Endodermal cell (in vitro differentiated cells): ENCODE data around the gene HOMER2. TPM values are rescaled to one million over a fixed set of nuclear protein-coding genes. Genes with fewer than 3 reads are reported as not detected.

Source experiments
- DNase-seq: peaks from one replicate; pipeline ENCODE4 v3.0.0-alpha.2; 2017
- H3K27ac ChIP-seq: 2 replicates; pipeline ENCODE4 v1.5.1; 2013; ENCODE audit warnings: mild to moderate bottlenecking, low read depth, low read length, moderate library complexity
- H3K27me3 ChIP-seq: 2 replicates; pipeline ENCODE4 v1.6.1; 2013; ENCODE audit warnings: mild to moderate bottlenecking, low read length, moderate library complexity; ENCODE audit not compliant: insufficient read depth, control insufficient read depth, poor library complexity, severe bottlenecking
- H3K36me3 ChIP-seq: 2 replicates; pipeline ENCODE4 v1.7.0; 2013; ENCODE audit warnings: mild to moderate bottlenecking, low read length, moderate library complexity; ENCODE audit not compliant: control insufficient read depth, insufficient read depth
- H3K4me1 ChIP-seq: one replicate; pipeline ENCODE4 v1.7.0; 2013; ENCODE audit warnings: low read length; ENCODE audit not compliant: control insufficient read depth, insufficient read depth
- H3K4me3 ChIP-seq: 2 replicates; pipeline ENCODE4 v1.5.1; 2013; ENCODE audit warnings: mild to moderate bottlenecking, low read length, moderate library complexity
- H3K9ac ChIP-seq: 2 replicates; pipeline ENCODE4 v1.6.1; 2013; ENCODE audit warnings: mild to moderate bottlenecking, low read length, moderate library complexity; ENCODE audit not compliant: poor library complexity, severe bottlenecking; ENCODE audit errors: extremely low read depth
- H3K9me3 ChIP-seq: 2 replicates; pipeline ENCODE4 v1.6.1; 2013; ENCODE audit warnings: mild to moderate bottlenecking, low read length, moderate library complexity; ENCODE audit not compliant: control insufficient read depth
- H3K27ac Mint-ChIP-seq: 2 replicates; pipeline ENCODE4 v1.8.0; 2020; ENCODE audit warnings: mixed read lengths
- H3K27me3 Mint-ChIP-seq: 2 replicates; pipeline ENCODE4 v1.8.0; 2021; ENCODE audit warnings: mild to moderate bottlenecking, mixed read lengths; ENCODE audit not compliant: insufficient read depth
- H3K36me3 Mint-ChIP-seq: 2 replicates; pipeline ENCODE4 v1.8.0; 2020; ENCODE audit warnings: low read depth, mixed read lengths
- H3K4me1 Mint-ChIP-seq: 2 replicates; pipeline ENCODE4 v1.8.0; 2020; ENCODE audit warnings: mixed read lengths
- H3K4me3 Mint-ChIP-seq: 2 replicates; pipeline ENCODE4 v1.8.0; 2020; ENCODE audit warnings: mild to moderate bottlenecking, moderate library complexity, mixed read lengths
- H3K9me3 Mint-ChIP-seq: 2 replicates; pipeline ENCODE4 v1.8.0; 2020; ENCODE audit warnings: mild to moderate bottlenecking, mixed read lengths
- CTCF ChIP-seq: fragments of 200-600 bp; sonication (generic); conservative IDR thresholded peaks from 2 replicates; pipeline ENCODE4 v1.5.0; 2021; ENCODE audit warnings: antibody characterized with exemption, mild to moderate bottlenecking
- WGBS, 2 experiments: methylation state at CpG; one replicate each; pipeline versions ENCODE4 v1.1.5 to v1.1.7; 2013; ENCODE audit warnings: missing lambda C conversion rate in 2 of 2, mixed read lengths in 1 of 2; ENCODE audit not compliant: insufficient coverage in 1 of 2, insufficient read length in 1 of 2; 5-methylcytosine and 5-hydroxymethylcytosine counted together
- total RNA-seq, 2 donors: library from RNA; stranded (reverse); fragmentation: NEBNext Ultra II Directional in 1 of 2; extraction: Animal tissue kit (Norgen Biotek cat#: 25700) in 1 of 2; gene quantifications; 2 replicates in 1 of 2; 3 replicates in 1 of 2; pipeline ENCODE4 v1.2.1, GENCODE V29; 2021

The HOMER2 gene
- total RNA-seq, 2 donors from 2014 or later: 31.8 to 32.7 TPM

GRCh38 chr15:82875411-82876003 lies 77.0 kb downstream of the HOMER2 start:
- no peak for DNase-seq
- WGBS, 2 experiments: 93 to 94% methylated on average over 6 to 7 of the region's 7 CpGs
- TF ChIP-seq CTCF: no peak
- Histone ChIP-seq H3K27me3 (no peaks in the 10 kb centered on the region), H3K4me1 (no peaks in the 10 kb centered on the region), H3K4me3 (no peak overlapping the region), H3K36me3 (peaks cover 22% of the 10 kb centered on the region), H3K9ac (no peak overlapping the region), H3K27ac (no peak overlapping the region), H3K9me3 (no peaks in the 10 kb centered on the region)
- Mint-ChIP-seq H3K4me3 (no peak overlapping the region), H3K9me3 (no peaks in the 10 kb centered on the region), H3K27ac (no peak overlapping the region), H3K36me3 (peaks cover 38% of the 10 kb centered on the region), H3K4me1 (peaks cover 8% of the 10 kb centered on the region), H3K27me3 (no peaks in the 10 kb centered on the region)

GRCh38 chr15:82874961-82875360 lies 77.6 kb downstream of the HOMER2 start:
- H3K27me3 Mint-ChIP-seq: no peaks in the 10 kb centered on the region

GRCh38 chr15:82874267-82874666 lies 78.3 kb downstream of the HOMER2 start:
- no peaks in the 10 kb centered on the region for H3K9me3 Mint-ChIP-seq
- H3K27me3 Mint-ChIP-seq: no peaks in the 10 kb centered on the region
- H3K27me3 ChIP-seq: no peaks in the 10 kb centered on the region
- H3K4me3 Mint-ChIP-seq: no peak overlapping the region
- no peaks in the 10 kb centered on the region for H3K4me1 ChIP-seq
- no peak for DNase-seq
- H3K27ac ChIP-seq: no peak overlapping the region
- H3K4me1 Mint-ChIP-seq: peaks cover 8% of the 10 kb centered on the region
- 89 to 91% methylated on average over 1 of the region's 1 CpG for WGBS, 2 experiments
- TF ChIP-seq CTCF: no peak
- no peak overlapping the region for H3K27ac Mint-ChIP-seq
- H3K9ac ChIP-seq: no peak overlapping the region
- no peaks in the 10 kb centered on the region for H3K9me3 ChIP-seq
- H3K36me3 ChIP-seq: peaks cover 29% of the 10 kb centered on the region
- H3K36me3 Mint-ChIP-seq: peaks cover 38% of the 10 kb centered on the region
- H3K4me3 ChIP-seq: no peak overlapping the region

More at GRCh38 chr15:82874961-82875360, 77.6 kb downstream of the HOMER2 start:
- H3K4me3 Mint-ChIP-seq: no peak overlapping the region
- Histone ChIP-seq H3K27ac (no peak overlapping the region), H3K9ac (no peak overlapping the region), H3K36me3 (peaks cover 24% of the 10 kb centered on the region), H3K27me3 (no peaks in the 10 kb centered on the region), H3K4me3 (no peak overlapping the region), H3K9me3 (no peaks in the 10 kb centered on the region), H3K4me1 (no peaks in the 10 kb centered on the region)
- H3K4me1 Mint-ChIP-seq: peaks cover 8% of the 10 kb centered on the region
- DNase-seq: no peak
- WGBS, 2 experiments: 91 to 95% methylated on average over 8 to 10 of the region's 10 CpGs
- H3K27ac Mint-ChIP-seq: no peak overlapping the region
- H3K9me3 Mint-ChIP-seq: no peaks in the 10 kb centered on the region
- no peak for TF ChIP-seq CTCF
- peaks cover 38% of the 10 kb centered on the region for H3K36me3 Mint-ChIP-seq
